Measurements from ENCODE around the gene DPF3. TPM values are rescaled to one million over a fixed set of nuclear protein-coding genes. Genes with fewer than 3 reads are reported as not detected.
A peak's percentile ranks its signal among the peaks of the same experiment; 100 is the strongest.

The DPF3 gene
- total and polyA plus RNA-seq, 2 of the 13 experiments (the other 11 are each of a cell fraction or from before 2014, with no cell fraction given): 0.09 to 0.60 TPM

DNA sequence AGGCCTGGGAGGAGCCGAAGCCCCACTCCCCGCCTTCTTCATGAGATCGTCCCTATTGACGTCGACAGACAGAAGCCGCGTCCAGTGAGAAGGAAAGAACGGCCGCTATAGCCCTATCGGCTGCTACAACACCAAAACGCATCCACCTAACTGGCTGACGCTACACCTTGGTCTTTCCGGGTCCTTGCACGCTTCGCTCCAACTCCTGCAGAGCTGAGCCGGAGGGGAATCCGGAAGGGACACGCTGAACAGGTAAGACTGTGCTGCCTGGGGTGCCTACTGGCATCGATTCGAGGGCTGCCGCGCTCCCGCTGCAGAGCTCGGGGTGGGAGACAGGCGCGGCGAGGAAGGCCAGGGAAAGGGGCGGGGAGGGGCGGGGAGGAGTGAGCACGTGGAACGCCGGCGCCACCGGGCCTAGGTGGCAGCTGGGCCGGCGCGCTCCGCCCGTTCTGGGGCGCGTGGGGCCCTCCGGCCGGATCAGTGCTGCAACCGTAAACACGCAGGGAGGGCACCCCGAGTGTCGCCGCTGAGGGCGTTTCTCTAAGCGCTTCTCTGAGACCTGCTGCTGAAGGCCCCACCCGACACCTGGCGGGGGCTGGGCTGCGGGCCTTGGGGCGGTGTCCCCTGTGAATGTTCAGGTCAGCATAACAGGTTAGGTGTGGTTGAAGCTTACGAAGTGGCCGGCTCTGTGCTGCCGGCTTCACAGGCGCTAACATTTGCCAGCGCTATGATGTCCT, 32.6 kb upstream of the DPF3 start, which contains the start of gene DCAF4 (continued):
- TF ChIP-seq HDAC1 (CRISPR knock-in tag; IDR thresholded peaks at IDR 0.05) (peak; percentile 90), AHR (CRISPR knock-in tag; IDR thresholded peaks at IDR 0.05) (no peak; the same call in 1 of the 2 replicates), TFDP2 (CRISPR knock-in tag; IDR thresholded peaks at IDR 0.05) (no peak; the same call in 1 of the 2 replicates), ZNF660 (CRISPR knock-in tag; IDR thresholded peaks at IDR 0.05; ENCODE audit: borderline replicate concordance, low read depth) (no peak), SNAPC2 (CRISPR knock-in tag; IDR thresholded peaks at IDR 0.05) (0 out of 2 replicates have a peak, but pooled peaks have one; percentile 63), AKAP8 (CRISPR knock-in tag; IDR thresholded peaks at IDR 0.05) (no peak), DPF2 (CRISPR knock-in tag; IDR thresholded peaks at IDR 0.05; ENCODE audit: borderline replicate concordance, low read depth) (no peak), MYNN (CRISPR knock-in tag; IDR thresholded peaks at IDR 0.05; ENCODE audit: low read depth) (no peak), DR1 (CRISPR knock-in tag; IDR thresholded peaks at IDR 0.05) (no peak), GFI1 (CRISPR knock-in tag; IDR thresholded peaks at IDR 0.05; ENCODE audit: borderline replicate concordance) (no peak), RAD51 (IDR thresholded peaks at IDR 0.05; ENCODE audit: borderline replicate concordance) (no peak), SMAD1 (CRISPR knock-in tag; IDR thresholded peaks at IDR 0.05; ENCODE audit: borderline replicate concordance, low read depth) (no peak), SNAI1 (CRISPR knock-in tag; IDR thresholded peaks at IDR 0.05; ENCODE audit: borderline replicate concordance) (no peak), POGK (CRISPR knock-in tag; conservative IDR thresholded peaks at IDR 0.05) (no peak), ZSCAN9 (CRISPR knock-in tag; IDR thresholded peaks at IDR 0.05; ENCODE audit: borderline replicate concordance) (no peak), MAFF (IDR thresholded peaks at IDR 0.05; ENCODE audit: low read depth, low read length) (no peak), JARID2 (CRISPR knock-in tag; IDR thresholded peaks at IDR 0.05; ENCODE audit: insufficient replicate concordance) (no peak)
- TF ChIP-seq, protein P1, sequence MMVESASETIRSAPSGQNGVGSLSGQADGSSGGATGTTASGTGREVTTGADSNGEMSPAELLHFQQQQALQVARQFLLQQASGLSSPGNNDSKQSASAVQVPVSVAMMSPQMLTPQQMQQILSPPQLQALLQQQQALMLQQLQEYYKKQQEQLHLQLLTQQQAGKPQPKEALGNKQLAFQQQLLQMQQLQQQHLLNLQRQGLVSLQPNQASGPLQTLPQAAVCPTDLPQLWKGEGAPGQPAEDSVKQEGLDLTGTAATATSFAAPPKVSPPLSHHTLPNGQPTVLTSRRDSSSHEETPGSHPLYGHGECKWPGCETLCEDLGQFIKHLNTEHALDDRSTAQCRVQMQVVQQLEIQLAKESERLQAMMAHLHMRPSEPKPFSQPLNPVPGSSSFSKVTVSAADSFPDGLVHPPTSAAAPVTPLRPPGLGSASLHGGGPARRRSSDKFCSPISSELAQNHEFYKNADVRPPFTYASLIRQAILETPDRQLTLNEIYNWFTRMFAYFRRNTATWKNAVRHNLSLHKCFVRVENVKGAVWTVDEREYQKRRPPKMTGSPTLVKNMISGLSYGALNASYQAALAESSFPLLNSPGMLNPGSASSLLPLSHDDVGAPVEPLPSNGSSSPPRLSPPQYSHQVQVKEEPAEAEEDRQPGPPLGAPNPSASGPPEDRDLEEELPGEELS (CRISPR knock-in tag; IDR thresholded peaks at IDR 0.05): no peak
- TF ChIP-seq, protein P2, sequence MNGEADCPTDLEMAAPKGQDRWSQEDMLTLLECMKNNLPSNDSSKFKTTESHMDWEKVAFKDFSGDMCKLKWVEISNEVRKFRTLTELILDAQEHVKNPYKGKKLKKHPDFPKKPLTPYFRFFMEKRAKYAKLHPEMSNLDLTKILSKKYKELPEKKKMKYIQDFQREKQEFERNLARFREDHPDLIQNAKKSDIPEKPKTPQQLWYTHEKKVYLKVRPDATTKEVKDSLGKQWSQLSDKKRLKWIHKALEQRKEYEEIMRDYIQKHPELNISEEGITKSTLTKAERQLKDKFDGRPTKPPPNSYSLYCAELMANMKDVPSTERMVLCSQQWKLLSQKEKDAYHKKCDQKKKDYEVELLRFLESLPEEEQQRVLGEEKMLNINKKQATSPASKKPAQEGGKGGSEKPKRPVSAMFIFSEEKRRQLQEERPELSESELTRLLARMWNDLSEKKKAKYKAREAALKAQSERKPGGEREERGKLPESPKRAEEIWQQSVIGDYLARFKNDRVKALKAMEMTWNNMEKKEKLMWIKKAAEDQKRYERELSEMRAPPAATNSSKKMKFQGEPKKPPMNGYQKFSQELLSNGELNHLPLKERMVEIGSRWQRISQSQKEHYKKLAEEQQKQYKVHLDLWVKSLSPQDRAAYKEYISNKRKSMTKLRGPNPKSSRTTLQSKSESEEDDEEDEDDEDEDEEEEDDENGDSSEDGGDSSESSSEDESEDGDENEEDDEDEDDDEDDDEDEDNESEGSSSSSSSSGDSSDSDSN (CRISPR knock-in tag; IDR thresholded peaks at IDR 0.05): no peak; the same call in 1 of the 2 replicates
- TF ChIP-seq, protein P3, sequence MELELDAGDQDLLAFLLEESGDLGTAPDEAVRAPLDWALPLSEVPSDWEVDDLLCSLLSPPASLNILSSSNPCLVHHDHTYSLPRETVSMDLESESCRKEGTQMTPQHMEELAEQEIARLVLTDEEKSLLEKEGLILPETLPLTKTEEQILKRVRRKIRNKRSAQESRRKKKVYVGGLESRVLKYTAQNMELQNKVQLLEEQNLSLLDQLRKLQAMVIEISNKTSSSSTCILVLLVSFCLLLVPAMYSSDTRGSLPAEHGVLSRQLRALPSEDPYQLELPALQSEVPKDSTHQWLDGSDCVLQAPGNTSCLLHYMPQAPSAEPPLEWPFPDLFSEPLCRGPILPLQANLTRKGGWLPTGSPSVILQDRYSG (CRISPR knock-in tag; IDR thresholded peaks at IDR 0.05): 0 out of 2 replicates have a peak, but pooled peaks have one; percentile 50
